HG02981 (cell line): Measurements from ENCODE around the gene PGGHG.
"Not testable (repeated sequence)": the region's sequence is repeated elsewhere in the genome, so short reads cannot be mapped to it uniquely, and the experiment has no call there.

Experiments
- ATAC-seq: cut with Tn5 transposase; IDR thresholded peaks from one replicate; pipeline ENCODE4 v1.9.1; 2021; ENCODE audit warnings: mild to moderate bottlenecking, moderate library complexity; ENCODE audit not compliant: unreplicated experiment

PGGHG gene

DNA sequence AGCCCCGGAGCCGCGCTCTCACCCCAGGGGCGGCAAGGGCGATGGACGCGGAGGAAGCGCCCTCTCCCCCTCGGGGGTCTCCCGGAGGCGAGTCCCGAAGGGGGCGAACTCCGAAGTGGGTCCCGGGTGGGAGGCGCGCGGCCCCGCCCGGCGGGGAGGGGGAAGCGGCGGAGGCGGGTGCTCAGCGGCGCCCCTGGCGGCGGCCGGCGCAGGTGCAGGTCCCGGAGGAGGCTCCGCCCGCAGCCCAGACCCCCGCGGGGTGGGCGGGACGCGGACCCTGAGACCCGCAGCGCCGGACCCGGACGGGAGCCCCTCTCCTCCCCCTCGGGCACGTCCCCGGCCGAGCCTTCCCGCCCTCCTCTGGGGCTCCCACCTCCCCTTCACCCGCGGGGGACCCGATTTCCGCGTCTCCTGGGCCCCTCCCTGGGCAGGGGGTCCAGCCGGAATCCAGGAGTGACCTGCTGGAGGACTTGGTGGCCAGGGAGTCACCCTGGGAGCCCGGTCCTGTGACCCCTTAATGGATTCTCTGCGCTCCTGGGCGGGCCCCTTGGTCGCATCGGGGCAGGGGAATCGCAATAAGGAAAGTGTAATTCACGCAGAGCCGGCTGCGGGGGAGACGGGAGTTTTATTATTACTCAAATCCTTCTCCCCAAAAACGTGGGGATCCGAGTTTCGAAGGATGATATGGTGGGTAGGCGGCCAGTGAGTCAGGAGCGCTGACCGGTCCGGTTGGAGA, 22.3 kb downstream of the PGGHG start:
- not testable (repeated sequence) for ATAC-seq

- no peak for ATAC-seq
These were observed 23.3 kb downstream of the PGGHG start for GRCh38 chr11:312092-312816.

GRCh38 chr11:313304-313786, 24.4 kb downstream of the PGGHG start:
- ATAC-seq, result no peak

- ATAC-seq, result peak; percentile 31
These were observed 25.0 kb downstream of the PGGHG start, which contains the start of gene IFITM1 for GRCh38 chr11:313787-314553. Gene IFITM1 (plus strand): TSS chr11:314040. CDS start chr11:314171, 131 bp downstream.

- ATAC-seq, result not testable (repeated sequence)
These were observed 25.6 kb downstream of the PGGHG start for GRCh38 chr11:314554-314875.

- ATAC-seq, result no peak
These were observed 26.1 kb downstream of the PGGHG start for GRCh38 chr11:315051-315481.

DNA sequence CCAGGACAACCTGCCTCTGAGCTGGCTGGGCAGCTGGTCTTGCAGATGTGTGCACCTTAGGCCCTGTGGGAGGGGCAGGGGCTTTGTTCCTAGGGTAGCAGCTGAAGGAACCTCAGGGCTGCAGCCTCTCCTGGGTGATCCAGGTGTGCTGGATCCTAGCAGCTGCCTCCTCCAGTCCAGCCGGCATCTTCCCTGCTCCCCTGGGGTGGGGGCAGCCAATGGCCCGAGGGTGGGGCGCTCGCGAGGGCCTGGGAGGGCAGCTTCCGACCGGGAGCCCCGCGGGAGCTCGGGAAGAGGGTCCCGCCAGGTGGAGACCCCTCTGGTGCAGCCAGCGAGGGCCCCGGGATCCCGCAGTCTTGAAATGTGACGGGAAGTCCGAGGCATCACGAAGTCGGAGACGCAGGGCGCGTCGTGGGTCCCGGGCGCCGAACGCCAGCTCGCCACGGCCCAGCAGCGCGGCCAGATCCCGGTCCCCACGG, 26.6 kb downstream of the PGGHG start:
- ATAC-seq, result no peak

- ATAC-seq, result no peak
These were observed 27.2 kb downstream of the PGGHG start for GRCh38 chr11:316031-316701.

DNA sequence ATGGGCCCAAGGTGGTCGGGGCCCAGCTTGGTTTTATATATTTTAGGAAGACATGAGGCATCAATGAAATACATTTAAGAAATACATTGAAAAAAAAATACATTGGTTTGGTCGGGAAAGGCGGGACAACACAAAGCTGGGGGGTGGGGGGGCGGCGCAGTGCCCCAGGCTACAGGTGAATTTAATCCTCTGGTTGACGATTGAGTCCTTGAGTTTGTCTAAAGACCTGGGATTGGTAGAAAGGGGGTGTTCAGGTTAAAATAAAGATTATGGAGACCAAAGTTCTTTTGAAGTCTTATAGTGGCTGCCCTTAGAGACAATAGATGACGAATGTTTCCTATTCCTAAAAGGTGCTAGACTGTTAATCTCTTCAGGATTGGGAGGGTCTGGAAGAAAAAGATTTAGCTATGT, 28.0 kb downstream of the PGGHG start:
- no peak for ATAC-seq

GRCh38 chr11:317668-318404, 28.9 kb downstream of the PGGHG start:
- not testable (repeated sequence) for ATAC-seq

GRCh38 chr11:318405-319120, 29.6 kb downstream of the PGGHG start:
- peak; percentile 37 for ATAC-seq

GRCh38 chr11:319121-319887, 30.4 kb downstream of the PGGHG start:
- peak; percentile 13 for ATAC-seq

- ATAC-seq, result not testable (repeated sequence)
These were observed 31.0 kb downstream of the PGGHG start for GRCh38 chr11:319888-320273.

GRCh38 chr11:324156-324555, 35.2 kb downstream of the PGGHG start:
- ATAC-seq, result no peak

DNA sequence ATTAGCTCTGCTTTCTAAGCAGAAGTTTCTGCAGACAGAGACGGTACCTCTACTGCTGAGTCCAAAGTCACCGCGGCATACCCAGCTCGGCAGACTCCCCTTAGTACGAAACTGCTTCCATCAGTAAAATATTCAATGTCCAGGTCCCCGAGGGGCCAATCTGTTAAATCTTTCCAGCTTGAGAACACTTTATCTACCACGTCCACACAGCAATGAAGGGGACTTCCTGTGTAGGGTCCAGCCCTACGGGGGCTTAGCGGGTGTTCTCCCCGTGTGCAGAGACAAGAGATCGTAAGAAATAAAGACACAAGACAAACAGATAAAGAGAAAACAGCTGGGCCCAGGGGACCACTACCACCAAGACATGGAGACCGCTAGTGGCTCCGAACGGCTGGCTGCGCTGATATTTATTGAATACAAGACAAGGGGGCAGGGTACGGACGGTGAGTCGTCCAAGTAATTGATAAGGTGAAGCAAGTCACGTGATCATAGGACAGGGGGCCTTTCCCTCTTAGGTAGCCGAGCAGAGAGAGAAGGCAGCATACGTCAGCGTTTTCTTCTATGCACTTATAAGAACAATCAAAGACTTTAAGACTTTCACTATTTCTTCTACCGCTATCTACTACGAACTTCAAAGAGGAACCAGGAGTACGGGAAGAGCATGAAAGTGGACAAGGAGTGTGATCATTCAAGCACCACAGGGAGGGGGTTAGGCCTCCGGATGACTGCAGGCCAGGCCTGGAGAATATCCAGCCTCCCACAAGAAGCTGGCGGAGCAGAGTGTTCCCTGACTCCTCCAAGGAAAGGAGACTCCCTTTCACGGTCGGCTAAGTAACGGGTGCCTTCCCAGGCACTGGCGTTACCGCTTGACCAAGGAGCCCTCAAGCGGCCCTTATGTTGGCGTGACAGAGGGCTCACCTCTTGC, 35.9 kb downstream of the PGGHG start:
- ATAC-seq, result not testable (repeated sequence)

- ATAC-seq, result no peak
These were observed 37.1 kb downstream of the PGGHG start for GRCh38 chr11:325796-326591.

- ATAC-seq, result no peak
These were observed 37.6 kb downstream of the PGGHG start for GRCh38 chr11:326592-326841.
